GM23248 (cell line): ENCODE results near the gene TTC39A.

Source experiments
- EZH2 ChIP-seq: fragments of 200-600 bp; sonication (generic); IDR thresholded peaks from 2 replicates; pipeline ENCODE4 v1.6.1; 2018; ENCODE audit warnings: antibody characterized with exemption, mild to moderate bottlenecking; ENCODE audit not compliant: insufficient read depth, poor library complexity, severe bottlenecking
- EZH2phosphoT487 ChIP-seq: fragments of 200-600 bp; sonication (generic); IDR thresholded peaks from 2 replicates; pipeline ENCODE4 v1.6.1; 2018; ENCODE audit warnings: antibody characterized with exemption, moderate library complexity, mild to moderate bottlenecking, low read depth; ENCODE audit not compliant: insufficient read depth

DNA sequence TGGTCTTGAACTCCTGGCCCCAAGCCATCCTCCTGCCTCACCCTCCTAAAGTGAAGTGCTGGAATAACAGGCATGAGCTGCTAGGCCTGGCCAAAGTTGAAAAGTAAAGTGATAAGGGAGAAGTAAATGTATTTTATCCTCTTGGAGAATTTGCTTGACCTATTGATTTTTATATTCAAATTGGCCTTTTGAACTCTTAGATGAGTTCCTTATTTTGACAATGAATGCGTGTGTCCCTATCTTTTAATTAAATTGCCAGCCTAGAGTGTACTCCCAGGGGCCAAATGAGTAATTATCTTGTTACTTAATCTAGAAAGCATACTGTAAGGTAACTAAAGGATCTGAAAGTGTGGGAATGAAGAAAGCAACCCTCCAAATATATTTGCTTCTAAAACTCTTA, 82.9 kb downstream of the TTC39A start:
- TF ChIP-seq EZH2 (no peak), EZH2phosphoT487 (no peak)
